Breast epithelium (tissue), 4 donors: Measurements from ENCODE around the gene SPATA1. TPM values are rescaled to one million over a fixed set of nuclear protein-coding genes. Genes with fewer than 3 reads are reported as not detected.

Experiments
- DNase-seq, 2 donors: peaks; one replicate each; pipeline ENCODE4 v3.0.0-alpha.2; 2019; ENCODE audit warnings: low spot score in 2 of 2
- H3K27ac ChIP-seq, 2 donors: fragments of 200-600 bp; sonication (generic) in 1 of 2; one replicate each; pipeline ENCODE4 v1.5.1; 2016 to 2019; ENCODE audit warnings: mild to moderate bottlenecking in 1 of 2
- H3K27me3 ChIP-seq, 2 donors: fragments of 200-600 bp; sonication (generic) in 1 of 2; one replicate each; pipeline versions ENCODE4 v1.5.1 to v1.6.0; 2017 to 2019; ENCODE audit warnings: control low read depth in 1 of 2, mild to moderate bottlenecking in 1 of 2
- H3K36me3 ChIP-seq: fragments of 200-600 bp; one replicate; pipeline ENCODE4 v1.5.1; 2019
- H3K4me1 ChIP-seq, 2 donors: fragments of 200-600 bp; sonication (generic); one replicate each; pipeline ENCODE4 v1.5.1; 2016 to 2019; ENCODE audit warnings: control low read depth in 1 of 2
- H3K4me3 ChIP-seq, 3 donors: fragments of 200-600 bp; sonication (generic); 1 replicate in 2 of 3; 2 replicates in 1 of 3; pipeline ENCODE4 v1.5.1; 2016 to 2019; ENCODE audit warnings: mild to moderate bottlenecking in 3 of 3, moderate library complexity in 2 of 3
- H3K9me3 ChIP-seq, 2 donors: fragments of 200-600 bp; sonication (generic) in 1 of 2; one replicate each; pipeline ENCODE4 v1.5.1; 2016 to 2019; ENCODE audit warnings: control low read depth in 1 of 2
- CTCF ChIP-seq, 3 donors: fragments of 450-650 bp; IDR thresholded peaks; one replicate each; pipeline ENCODE4 v1.5.1; 2016 to 2017; ENCODE audit warnings: antibody characterized with exemption in 3 of 3, mild to moderate bottlenecking in 3 of 3, moderate library complexity in 3 of 3
- POLR2A ChIP-seq: fragments of 450-650 bp; IDR thresholded peaks from one replicate; pipeline ENCODE4 v1.6.1; 2016; ENCODE audit warnings: antibody characterized with exemption, mild to moderate bottlenecking, moderate library complexity
- POLR2AphosphoS5 ChIP-seq, 3 donors: sonication (generic); formaldehyde crosslinking; IDR thresholded peaks; one replicate each; pipeline ENCODE4 v1.6.1; 2017; ENCODE audit warnings: antibody characterized with exemption in 3 of 3
- intact Hi-C: fragments of 100-400 bp; cut with DNase I; formaldehyde crosslinking; loops from one replicate; pipeline ENCODE4 v1.15.1; 2023; ENCODE audit warnings: low total_unique reads
- total RNA-seq, 3 donors: library from RNA; depleted of rRNA; stranded (reverse); fragments of >200 nt; gene quantifications; one replicate each; pipeline ENCODE4 v1.1.0, GENCODE V29; 2016

SPATA1 gene
- total RNA-seq = 1 to 10 TPM in 1 of 3 donors, under 1 TPM in 2; 0.16 to 1.0 (median 0.33) TPM

- TF ChIP-seq CTCF (IDR thresholded peaks at IDR 0.05) = no peak
- TF ChIP-seq POLR2AphosphoS5 (IDR thresholded peaks at IDR 0.05) = peak; percentile 41 to 75 (median 68)
- peak; percentile 39 for TF ChIP-seq POLR2A
- intact Hi-C loops = loop anchor here (2.0 to 10.0 kb wide), 2 partner anchors 19 to 69 kb away; partner anchors contain the start of gene CTBS
- H3K4me1 ChIP-seq = peaks cover 0 to 7% of the 10 kb centered on the region in 2 donors
- H3K4me3 ChIP-seq = peak within 1 kb of the TSS; percentile 76 to 88 (median 83)
- peak; percentile 96 to 97 for DNase-seq
- peak within 1 kb of the TSS; percentile 96 to 98 for H3K27ac ChIP-seq
- H3K9me3 ChIP-seq = no peaks in the 10 kb centered on the region
- H3K36me3 ChIP-seq = no peaks in the 10 kb centered on the region
- H3K27me3 ChIP-seq = no peaks in the 10 kb centered on the region
These were observed at the start of gene SPATA1, which contains the start of gene GNG5 for GRCh38 chr1:84506002-84506728. Gene SPATA1, plus strand, starts transcription at chr1:84506386. Its CDS starts 9,974 bp downstream, at chr1:84516360. Gene GNG5, minus strand, starts transcription at chr1:84506581. Its CDS starts 490 bp downstream, at chr1:84506091.

- no peak overlapping the region for H3K4me3 ChIP-seq
- H3K27me3 ChIP-seq = peaks cover 0 to 9% of the 10 kb centered on the region in 2 donors
- intact Hi-C loops = no loop called here
- no peaks in the 10 kb centered on the region for H3K9me3 ChIP-seq
- no peak for TF ChIP-seq POLR2AphosphoS5 (IDR thresholded peaks at IDR 0.05)
- TF ChIP-seq CTCF (IDR thresholded peaks at IDR 0.05) = no peak
- no peak for TF ChIP-seq POLR2A
- H3K4me1 ChIP-seq = no peaks in the 10 kb centered on the region
- DNase-seq = no peak
- no peaks in the 10 kb centered on the region for H3K36me3 ChIP-seq
- H3K27ac ChIP-seq = no peak overlapping the region
These were observed 44.1 kb upstream of the SPATA1 start for GRCh38 chr1:84462118-84462517.

GRCh38 chr1:84467298-84467697, 38.9 kb upstream of the SPATA1 start:
- Histone ChIP-seq H3K27me3 (peaks cover 0 to 41% of the 10 kb centered on the region in 2 donors), H3K4me3 (no peak overlapping the region), H3K4me1 (no peaks in the 10 kb centered on the region), H3K36me3 (no peaks in the 10 kb centered on the region), H3K27ac (no peak overlapping the region), H3K9me3 (no peaks in the 10 kb centered on the region)
- no peak for DNase-seq
- TF ChIP-seq CTCF (IDR thresholded peaks at IDR 0.05) (no peak), POLR2A (no peak), POLR2AphosphoS5 (IDR thresholded peaks at IDR 0.05) (no peak)
- intact Hi-C loops = no loop called here

- Histone ChIP-seq H3K9me3 (no peaks in the 10 kb centered on the region), H3K27ac (no peak overlapping the region), H3K4me3 (no peak overlapping the region), H3K36me3 (no peaks in the 10 kb centered on the region), H3K4me1 (peaks cover 0 to 8% of the 10 kb centered on the region in 2 donors), H3K27me3 (peaks cover 0 to 15% of the 10 kb centered on the region in 2 donors)
- intact Hi-C loops = no loop called here
- no peak for TF ChIP-seq CTCF (IDR thresholded peaks at IDR 0.05)
- no peak for TF ChIP-seq POLR2A
- no peak for TF ChIP-seq POLR2AphosphoS5 (IDR thresholded peaks at IDR 0.05)
- no peak for DNase-seq
These were observed 30.0 kb upstream of the SPATA1 start for GRCh38 chr1:84476225-84476624.
